Measurements from ENCODE around the gene FBLN1. TPM values are rescaled to one million over a fixed set of nuclear protein-coding genes. Genes with fewer than 3 reads are reported as not detected.

The FBLN1 gene
- total and polyA plus RNA-seq, 2 experiments from 2014 or later: 137 to 304 TPM

DNA sequence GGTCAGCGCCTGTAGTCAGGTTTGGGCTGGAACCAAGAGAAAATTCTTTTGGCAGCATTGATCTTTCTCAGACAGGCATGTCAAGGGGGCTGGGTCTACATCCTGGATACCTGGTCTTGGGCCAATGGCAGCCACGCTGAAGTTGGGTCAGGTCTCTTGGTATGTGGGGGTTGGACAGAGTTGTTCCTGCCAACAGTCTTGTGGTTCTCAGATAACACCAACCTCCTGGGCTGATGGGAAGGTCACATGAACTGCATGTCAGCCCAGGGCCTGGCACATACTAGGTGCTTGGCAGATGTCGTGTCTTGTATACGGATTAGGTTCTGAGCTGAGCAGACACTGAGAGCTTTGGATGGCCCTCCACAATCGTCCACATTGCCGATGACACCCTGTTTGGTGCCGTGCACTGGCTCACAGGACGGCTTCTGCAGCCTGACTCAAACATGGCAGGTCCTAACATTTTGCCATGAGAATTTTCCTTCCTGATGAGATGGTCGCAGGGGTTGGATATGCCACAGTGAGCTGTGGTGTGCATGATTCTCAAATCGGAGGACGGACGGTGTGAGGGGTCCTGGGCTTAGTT, 42.0 kb downstream of the FBLN1 start:
- no peak overlapping the region for H3K4me3 ChIP-seq

DNA sequence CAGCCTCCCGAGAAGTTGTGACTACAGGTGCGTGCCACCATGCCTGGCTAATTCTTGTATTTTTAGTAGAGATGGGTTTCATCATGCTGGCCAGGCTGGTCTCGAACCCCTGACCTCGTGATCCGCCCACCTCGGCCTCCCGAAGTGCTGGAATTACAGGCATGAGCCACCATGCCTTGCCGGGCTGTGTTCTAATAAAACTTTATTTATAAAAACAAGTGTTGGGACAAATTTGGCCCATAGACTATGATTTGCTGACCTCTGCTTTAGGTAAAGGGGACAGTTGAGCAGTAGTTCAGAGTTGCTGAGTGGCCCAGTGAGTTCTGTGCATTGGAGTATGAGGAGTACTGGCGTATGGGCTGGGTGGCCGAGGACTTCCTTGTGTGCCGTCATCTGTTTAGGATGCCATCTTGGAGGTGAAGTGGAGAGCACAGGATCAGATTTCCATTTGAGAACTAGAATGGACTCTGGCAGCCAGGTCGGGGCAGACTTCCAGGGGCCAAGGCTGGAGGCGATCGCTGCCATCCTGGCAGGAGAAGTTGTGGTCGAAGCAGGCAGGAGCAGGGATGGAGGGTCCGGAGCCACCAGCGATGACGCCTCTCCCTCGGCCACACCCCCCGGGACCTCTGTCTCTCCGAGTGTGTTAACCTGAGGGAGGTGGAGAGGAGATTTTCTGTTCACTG, 43.8 kb downstream of the FBLN1 start:
- H3K9ac ChIP-seq: no peak overlapping the region
- no peaks in the 10 kb centered on the region for H3K9me2 ChIP-seq (ENCODE audit: insufficient read depth)
- DNase-seq: no peak
- H3K27ac ChIP-seq: no peak overlapping the region
- no peak overlapping the region for H2AFZ ChIP-seq
- H3K4me3 ChIP-seq: no peak overlapping the region
- TF ChIP-seq EZH2phosphoT487 (IDR thresholded peaks at IDR 0.05; ENCODE audit: insufficient read depth, low read depth) (no peak), EZH2 (IDR thresholded peaks at IDR 0.05; ENCODE audit: insufficient read depth, poor library complexity, severe bottlenecking) (no peak)
- no peaks in the 10 kb centered on the region for H3K79me2 ChIP-seq (ENCODE audit: insufficient read depth)
- no peak overlapping the region for H3K4me2 ChIP-seq (ENCODE audit: unreplicated experiment)
- no peaks in the 10 kb centered on the region for H3K27me3 ChIP-seq (replicated peaks; ENCODE audit: insufficient read depth)
- H3K4me1 ChIP-seq (ENCODE audit: insufficient read depth): peaks cover 29% of the 10 kb centered on the region
- H3F3A ChIP-seq (ENCODE audit: insufficient read depth): peaks cover 54% of the 10 kb centered on the region
- no peaks in the 10 kb centered on the region for H3K9me3 ChIP-seq (ENCODE audit: low read depth)
- peaks cover 15% of the 10 kb centered on the region; the same call in 1 of the 2 replicates for H3K36me3 ChIP-seq (ENCODE audit: low read depth)
- in situ Hi-C loops (cut with MboI): no loop called here
- no peaks in the 10 kb centered on the region for H4K20me1 ChIP-seq (ENCODE audit: insufficient read depth)
- WGBS, 2 experiments (ENCODE audit: low coverage in 1 of 2, low lambda C conversion rate in 2 of 2, missing lambda C conversion rate in 2 of 2): 85 to 90% methylated on average over 20 to 21 of the region's 21 CpGs

More for the DNA sequence above, 42.0 kb downstream of the FBLN1 start:
- no peaks in the 10 kb centered on the region for H4K20me1 ChIP-seq (ENCODE audit: insufficient read depth)
- H3K79me2 ChIP-seq (ENCODE audit: insufficient read depth): no peaks in the 10 kb centered on the region
- 48 to 52% methylated on average over 12 of the region's 12 CpGs for WGBS, 2 experiments (ENCODE audit: low coverage in 1 of 2, low lambda C conversion rate in 2 of 2, missing lambda C conversion rate in 2 of 2)
- TF ChIP-seq EZH2 (IDR thresholded peaks at IDR 0.05; ENCODE audit: insufficient read depth, poor library complexity, severe bottlenecking): no peak
- no peak for TF ChIP-seq EZH2phosphoT487 (IDR thresholded peaks at IDR 0.05; ENCODE audit: insufficient read depth, low read depth)
- 0 out of 2 replicates have a peak overlapping the region, but pooled peaks have one; percentile 13 for H3K27ac ChIP-seq
- H3K4me2 ChIP-seq (ENCODE audit: unreplicated experiment): no peak overlapping the region
- no peak overlapping the region for H2AFZ ChIP-seq
- H3K9me2 ChIP-seq (ENCODE audit: insufficient read depth): no peaks in the 10 kb centered on the region
- DNase-seq: peak; percentile 47
- no peak overlapping the region for H3K9ac ChIP-seq
- in situ Hi-C loops (cut with MboI): no loop called here
- H3F3A ChIP-seq (ENCODE audit: insufficient read depth): peaks cover 40% of the 10 kb centered on the region
- H3K9me3 ChIP-seq (ENCODE audit: low read depth): no peaks in the 10 kb centered on the region
- no peaks in the 10 kb centered on the region for H3K27me3 ChIP-seq (replicated peaks; ENCODE audit: insufficient read depth)
- H3K36me3 ChIP-seq (ENCODE audit: low read depth): 0 out of 2 replicates have a peak, but pooled peaks cover 7% of the 10 kb centered on the region
- H3K4me1 ChIP-seq (ENCODE audit: insufficient read depth): peaks cover 24% of the 10 kb centered on the region

DNA sequence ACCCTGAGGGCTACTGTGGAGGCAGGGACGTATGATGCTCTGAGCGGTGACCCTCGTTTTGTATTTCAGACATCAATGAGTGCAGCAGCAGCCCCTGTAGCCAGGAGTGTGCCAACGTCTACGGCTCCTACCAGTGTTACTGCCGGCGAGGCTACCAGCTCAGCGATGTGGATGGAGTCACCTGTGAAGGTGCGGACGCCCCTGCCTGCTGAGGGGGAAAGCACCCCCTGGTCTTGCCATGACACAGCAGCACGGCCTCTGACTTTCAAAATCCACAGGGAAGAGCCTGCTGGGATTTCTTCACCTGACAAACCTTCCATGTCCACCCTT, 44.3 kb downstream of the FBLN1 start:
- Histone ChIP-seq H3K9me3 (ENCODE audit: low read depth) (no peaks in the 10 kb centered on the region), H3K36me3 (ENCODE audit: low read depth) (peaks cover 15% of the 10 kb centered on the region; the same call in 1 of the 2 replicates), H3K4me2 (ENCODE audit: unreplicated experiment) (no peak overlapping the region), H3K4me1 (ENCODE audit: insufficient read depth) (peaks cover 34% of the 10 kb centered on the region), H4K20me1 (ENCODE audit: insufficient read depth) (no peaks in the 10 kb centered on the region), H3F3A (ENCODE audit: insufficient read depth) (peaks cover 54% of the 10 kb centered on the region), H3K27ac (no peak overlapping the region), H3K79me2 (ENCODE audit: insufficient read depth) (no peaks in the 10 kb centered on the region), H3K4me3 (no peak overlapping the region), H3K27me3 (replicated peaks; ENCODE audit: insufficient read depth) (no peaks in the 10 kb centered on the region), H3K9me2 (ENCODE audit: insufficient read depth) (no peaks in the 10 kb centered on the region), H3K9ac (no peak overlapping the region), H2AFZ (no peak overlapping the region)
- in situ Hi-C loops (cut with MboI): no loop called here
- WGBS, 2 experiments (ENCODE audit: low coverage in 1 of 2, low lambda C conversion rate in 2 of 2, missing lambda C conversion rate in 2 of 2): 88 to 89% methylated on average over 11 of the region's 11 CpGs
- DNase-seq: no peak
- TF ChIP-seq EZH2phosphoT487 (IDR thresholded peaks at IDR 0.05; ENCODE audit: insufficient read depth, low read depth) (no peak), EZH2 (IDR thresholded peaks at IDR 0.05; ENCODE audit: insufficient read depth, poor library complexity, severe bottlenecking) (no peak)

DNA sequence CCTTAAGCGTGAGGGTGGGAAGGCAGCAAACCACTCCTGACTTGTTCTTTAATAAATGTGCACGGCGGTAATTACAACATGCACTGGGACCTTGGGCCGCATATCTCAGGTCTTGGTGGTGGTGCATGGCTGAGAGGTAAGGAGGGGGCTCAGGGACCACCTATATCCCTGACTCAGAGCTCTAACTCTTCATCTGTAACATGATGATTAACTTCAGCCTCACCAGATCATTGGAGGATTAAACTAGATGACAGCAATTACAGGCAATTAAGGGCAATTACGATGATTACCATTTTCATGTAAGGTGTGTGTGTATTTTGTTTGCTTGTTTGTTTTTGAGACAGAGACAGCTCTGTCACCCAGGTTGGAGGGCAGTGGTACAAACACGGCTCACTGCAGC, 45.0 kb downstream of the FBLN1 start:
- H3F3A ChIP-seq (ENCODE audit: insufficient read depth): peaks cover 55% of the 10 kb centered on the region
- in situ Hi-C loops (cut with MboI): no loop called here
- no peak for TF ChIP-seq EZH2phosphoT487 (IDR thresholded peaks at IDR 0.05; ENCODE audit: insufficient read depth, low read depth)
- no peak for TF ChIP-seq EZH2 (IDR thresholded peaks at IDR 0.05; ENCODE audit: insufficient read depth, poor library complexity, severe bottlenecking)

More for the DNA sequence above, 45.0 kb downstream of the FBLN1 start:
- H3K4me3 ChIP-seq: no peak overlapping the region
- H3K27ac ChIP-seq: no peak overlapping the region
- H2AFZ ChIP-seq: no peak overlapping the region
- no peaks in the 10 kb centered on the region for H4K20me1 ChIP-seq (ENCODE audit: insufficient read depth)
- DNase-seq: no peak
- H3K4me2 ChIP-seq (ENCODE audit: unreplicated experiment): no peak overlapping the region
- no peaks in the 10 kb centered on the region for H3K79me2 ChIP-seq (ENCODE audit: insufficient read depth)
- peaks cover 42% of the 10 kb centered on the region for H3K4me1 ChIP-seq (ENCODE audit: insufficient read depth)
- WGBS, 2 experiments (ENCODE audit: low coverage in 1 of 2, low lambda C conversion rate in 2 of 2, missing lambda C conversion rate in 2 of 2): 77 to 79% methylated on average over 6 of the region's 6 CpGs
- H3K9me2 ChIP-seq (ENCODE audit: insufficient read depth): no peaks in the 10 kb centered on the region
- H3K36me3 ChIP-seq (ENCODE audit: low read depth): peaks cover 12% of the 10 kb centered on the region; the same call in 1 of the 2 replicates
- H3K9me3 ChIP-seq (ENCODE audit: low read depth): no peaks in the 10 kb centered on the region
- no peak overlapping the region for H3K9ac ChIP-seq
- H3K27me3 ChIP-seq (replicated peaks; ENCODE audit: insufficient read depth): no peaks in the 10 kb centered on the region

All from GM23248 (cell line).